ENCODE results near the gene SSRP1. TPM values are rescaled to one million over a fixed set of nuclear protein-coding genes. Genes with fewer than 3 reads are reported as not detected.

Gene SSRP1
- total RNA-seq, 8 experiments from 2014 or later: 64.9 to 164 (median 101) TPM

GRCh38 chr11:57321388-57322255 lies 14.1 kb downstream of the SSRP1 start:
- 0 to 100% (median 80%) methylated on average over 1 to 3 of the region's 6 CpGs; no CpG with 5 or more reads in 2 of the 10 experiments for WGBS, 10 experiments
- Histone ChIP-seq H3K27ac (peak overlapping the region; percentile 33 to 97), H3K4me3 (peak overlapping the region in 4 of 5 donors; percentile 57 to 97 (median 88)), H3K4me1 (replicated peaks in 1 of 2) (peaks cover 33 to 54% of the 10 kb centered on the region in 2 donors)
- peak in 1 of 8 experiments; percentile 0 for ATAC-seq (replicated peaks in 6 of 8)
- in situ Hi-C loops (cut with MboI; ENCODE audit: low pct_unique_long_range_greater_than_20kb in 2 of 9, low sequenced_read_pairs in 9 of 9, unreplicated experiment in 9 of 9): loop anchor here in 1 of 9 experiments (25.0 kb wide), 1 partner anchor 159 kb away; no protein-coding TSS in a partner anchor

GRCh38 chr11:57320719-57321387 lies 14.8 kb downstream of the SSRP1 start:
- no peak for ATAC-seq (replicated peaks in 6 of 8)
- 11 to 100% (median 89%) methylated on average over 1 to 2 of the region's 2 CpGs; no CpG with 5 or more reads in 4 of the 10 experiments for WGBS, 10 experiments
- Histone ChIP-seq H3K4me3 (no peak overlapping the region), H3K4me1 (replicated peaks in 1 of 2) (peaks cover 35 to 57% of the 10 kb centered on the region in 2 donors), H3K27ac (no peak overlapping the region)
- in situ Hi-C loops (cut with MboI; ENCODE audit: low pct_unique_long_range_greater_than_20kb in 2 of 9, low sequenced_read_pairs in 9 of 9, unreplicated experiment in 9 of 9): loop anchor here in 1 of 9 experiments (25.0 kb wide), 1 partner anchor 159 kb away; no protein-coding TSS in a partner anchor

- Histone ChIP-seq H3K4me1 (replicated peaks in 1 of 2) (peaks cover 37 to 59% of the 10 kb centered on the region in 2 donors), H3K27ac (no peak overlapping the region), H3K4me3 (no peak overlapping the region)
- in situ Hi-C loops (cut with MboI; ENCODE audit: low pct_unique_long_range_greater_than_20kb in 2 of 9, low sequenced_read_pairs in 9 of 9, unreplicated experiment in 9 of 9): loop anchor here in 1 of 9 experiments (25.0 kb wide), 1 partner anchor 158 kb away; no protein-coding TSS in a partner anchor
- ATAC-seq (replicated peaks in 6 of 8): no peak
- WGBS, 10 experiments: 33 to 100% (median 99%) methylated on average over 1 to 7 of the region's 22 CpGs; no CpG with 5 or more reads in 6 of the 10 experiments
Observed at GRCh38 chr11:57320067-57320718, 15.5 kb downstream of the SSRP1 start.

GRCh38 chr11:57318178-57318577 lies 17.5 kb downstream of the SSRP1 start:
- WGBS, 10 experiments: 33 to 100% (median 90%) methylated on average over 1 to 2 of the region's 2 CpGs; no CpG with 5 or more reads in 5 of the 10 experiments
- no peak overlapping the region for H3K27ac ChIP-seq
- ATAC-seq (replicated peaks in 6 of 8): no peak
- in situ Hi-C loops (cut with MboI; ENCODE audit: low pct_unique_long_range_greater_than_20kb in 2 of 9, low sequenced_read_pairs in 9 of 9, unreplicated experiment in 9 of 9): loop anchor here in 1 of 9 experiments (25.0 kb wide), 1 partner anchor 156 kb away; no protein-coding TSS in a partner anchor
- H3K4me3 ChIP-seq: no peak overlapping the region
- H3K4me1 ChIP-seq (replicated peaks in 1 of 2): peaks cover 40 to 65% of the 10 kb centered on the region in 2 donors

GRCh38 chr11:57316017-57316416 lies 19.7 kb downstream of the SSRP1 start:
- WGBS, 10 experiments: 0 to 100% (median 74%) methylated on average over 1 to 3 of the region's 3 CpGs; no CpG with 5 or more reads in 2 of the 10 experiments
- Histone ChIP-seq H3K27ac (peak overlapping the region; percentile 35 to 68), H3K4me1 (replicated peaks in 1 of 2) (peaks cover 33 to 52% of the 10 kb centered on the region in 2 donors), H3K4me3 (no peak overlapping the region)
- in situ Hi-C loops (cut with MboI; ENCODE audit: low pct_unique_long_range_greater_than_20kb in 2 of 9, low sequenced_read_pairs in 9 of 9, unreplicated experiment in 9 of 9): loop anchor here in 1 of 9 experiments (25.0 kb wide), 1 partner anchor 154 kb away; no protein-coding TSS in a partner anchor
- peak in 2 of 8 experiments; percentile 7 to 17 for ATAC-seq (replicated peaks in 6 of 8)

- peaks cover 38 to 57% of the 10 kb centered on the region in 2 donors for H3K4me1 ChIP-seq (replicated peaks in 1 of 2)
- peak overlapping the region; percentile 35 to 68 for H3K27ac ChIP-seq
- WGBS, 10 experiments: 0 to 54% (median 18%) methylated on average over 1 to 5 of the region's 8 CpGs; no CpG with 5 or more reads in 3 of the 10 experiments
- in situ Hi-C loops (cut with MboI; ENCODE audit: low pct_unique_long_range_greater_than_20kb in 2 of 9, low sequenced_read_pairs in 9 of 9, unreplicated experiment in 9 of 9): loop anchor here in 1 of 9 experiments (25.0 kb wide), 1 partner anchor 153 kb away; no protein-coding TSS in a partner anchor
- H3K4me3 ChIP-seq: no peak overlapping the region
- ATAC-seq (replicated peaks in 6 of 8): peak in 3 of 8 experiments; percentile 12 to 43 (median 31)
Observed at GRCh38 chr11:57315491-57315890, 20.2 kb downstream of the SSRP1 start.

- Histone ChIP-seq H3K4me3 (no peak overlapping the region), H3K4me1 (replicated peaks in 1 of 2) (peaks cover 38 to 57% of the 10 kb centered on the region in 2 donors), H3K27ac (peak overlapping the region in 1 of 2 donors; percentile 68)
- 64 to 100% (median 83%) methylated on average over 2 to 8 of the region's 15 CpGs; no CpG with 5 or more reads in 5 of the 10 experiments for WGBS, 10 experiments
- ATAC-seq (replicated peaks in 6 of 8): no peak
- in situ Hi-C loops (cut with MboI; ENCODE audit: low pct_unique_long_range_greater_than_20kb in 2 of 9, low sequenced_read_pairs in 9 of 9, unreplicated experiment in 9 of 9): loop anchor here in 1 of 9 experiments (25.0 kb wide), 1 partner anchor 152 kb away; no protein-coding TSS in a partner anchor
Observed at GRCh38 chr11:57314221-57314973, 21.3 kb downstream of the SSRP1 start.

GRCh38 chr11:57313788-57314135 lies 21.9 kb downstream of the SSRP1 start:
- Histone ChIP-seq H3K4me3 (no peak overlapping the region), H3K4me1 (replicated peaks in 1 of 2) (peaks cover 38 to 57% of the 10 kb centered on the region in 2 donors), H3K27ac (no peak overlapping the region)
- no peak for ATAC-seq (replicated peaks in 6 of 8)
- in situ Hi-C loops (cut with MboI; ENCODE audit: low pct_unique_long_range_greater_than_20kb in 2 of 9, low sequenced_read_pairs in 9 of 9, unreplicated experiment in 9 of 9): loop anchor here in 1 of 9 experiments (25.0 kb wide), 1 partner anchor 151 kb away; no protein-coding TSS in a partner anchor
- WGBS, 10 experiments: 40 to 90% methylated on average over 1 to 2 of the region's 8 CpGs; no CpG with 5 or more reads in 8 of the 10 experiments

- in situ Hi-C loops (cut with MboI; ENCODE audit: low pct_unique_long_range_greater_than_20kb in 2 of 9, low sequenced_read_pairs in 9 of 9, unreplicated experiment in 9 of 9): loop anchor here in 1 of 9 experiments (25.0 kb wide), 1 partner anchor 151 kb away; no protein-coding TSS in a partner anchor
- Histone ChIP-seq H3K27ac (no peak overlapping the region), H3K4me1 (replicated peaks in 1 of 2) (peaks cover 38 to 52% of the 10 kb centered on the region in 2 donors), H3K4me3 (no peak overlapping the region)
- ATAC-seq (replicated peaks in 6 of 8): no peak
- WGBS, 10 experiments: 66% methylated on average over 9 of the region's 26 CpGs; no CpG with 5 or more reads in 9 of the 10 experiments
Observed at GRCh38 chr11:57313071-57313787, 22.5 kb downstream of the SSRP1 start.

- WGBS, 10 experiments: 60 to 100% (median 100%) methylated on average over 1 to 2 of the region's 10 CpGs; no CpG with 5 or more reads in 5 of the 10 experiments
- in situ Hi-C loops (cut with MboI; ENCODE audit: low pct_unique_long_range_greater_than_20kb in 2 of 9, low sequenced_read_pairs in 9 of 9, unreplicated experiment in 9 of 9): loop anchor here in 1 of 9 experiments (25.0 kb wide), 1 partner anchor 150 kb away; no protein-coding TSS in a partner anchor
- no peak overlapping the region for H3K27ac ChIP-seq
Observed at GRCh38 chr11:57312511-57313021, 23.1 kb downstream of the SSRP1 start.

More at GRCh38 chr11:57312511-57313021, 23.1 kb downstream of the SSRP1 start:
- Histone ChIP-seq H3K4me1 (replicated peaks in 1 of 2) (peaks cover 38 to 46% of the 10 kb centered on the region in 2 donors), H3K4me3 (no peak overlapping the region)
- no peak for ATAC-seq (replicated peaks in 6 of 8)

Measured in motor neuron (in vitro differentiated cells).